Endothelial cell of umbilical vein (primary cell): ENCODE results near the gene HERC6. TPM values are rescaled to one million over a fixed set of nuclear protein-coding genes. Genes with fewer than 3 reads are reported as not detected.

ENCODE experiments used
- BruUV-seq: library from RNA; stranded (reverse); fragments of 400-500 nt; replicated peaks from 2 replicates; lab custom pipeline; 2021; lab: Mats Ljungman, UMichigan
- CTCF ChIA-PET: fragments of 300-600, 350-600 bp; sonication (Branson Sonifier 250); formaldehyde crosslinking; loops from one replicate; lab custom pipeline; 2021; ENCODE audit warnings: antibody characterized with exemption, inconsistent platforms; lab: Charles Lee
- POLR2A ChIA-PET: fragments of 300-600, 350-600 bp; sonication (Branson Sonifier 250); formaldehyde crosslinking; loops from one replicate; lab custom pipeline; 2021; ENCODE audit warnings: antibody characterized with exemption, inconsistent platforms; lab: Charles Lee
- DNase-seq: peaks from one replicate; pipeline ENCODE4 v3.0.0-alpha.2; 2011; ENCODE audit warnings: low read depth, low spot score
- FAIRE-seq: peaks from 2 replicates; lab custom pipeline; 2011; peaks lifted over from hg19 to GRCh38; lab: Jason Lieb, UNC
- H2AFZ ChIP-seq: 2 replicates; pipeline ENCODE4 v1.6.0; 2012; ENCODE audit warnings: low read depth, low read length, control low read depth, inconsistent platforms
- H3K27ac ChIP-seq: 2 replicates; pipeline ENCODE4 v1.5.1; 2011; ENCODE audit warnings: low read depth, mild to moderate bottlenecking, control low read depth, low read length, moderate library complexity; ENCODE audit not compliant: insufficient read depth
- H3K27me3 ChIP-seq, 2 experiments: 2 replicates each; pipeline versions ENCODE4 v1.6.0 to v1.6.1; 2011; ENCODE audit warnings: low read length in 2 of 2, mixed read lengths in 1 of 2; ENCODE audit not compliant: control insufficient read depth in 2 of 2, insufficient read depth in 2 of 2
- H3K36me3 ChIP-seq, 2 experiments: 2 replicates in 1 of 2; 3 replicates in 1 of 2; pipeline ENCODE4 v1.5.1; 2011; ENCODE audit warnings: low read length in 2 of 2, mild to moderate bottlenecking in 1 of 2, moderate library complexity in 1 of 2; ENCODE audit not compliant: control insufficient read depth in 2 of 2, insufficient read depth in 2 of 2; ENCODE audit errors: extremely low read depth in 1 of 2
- H3K4me1 ChIP-seq: 3 replicates; pipeline ENCODE4 v1.5.1; 2011; ENCODE audit warnings: mild to moderate bottlenecking, low read length; ENCODE audit not compliant: control insufficient read depth, insufficient read depth; ENCODE audit errors: extremely low read depth
- H3K4me2 ChIP-seq: 2 replicates; pipeline ENCODE4 v1.6.1; 2011; ENCODE audit warnings: low read length, control low read depth, mixed read lengths; ENCODE audit not compliant: insufficient read depth
- H3K4me3 ChIP-seq, 3 experiments: fragments of 200-600 bp in 1 of 3; sonication (generic), shearing (Covaris generic) in 1 of 3; replicated peaks in 1 of 3; 2 replicates each; pipeline ENCODE4 v1.5.1; 2011 to 2016; ENCODE audit warnings: control low read depth in 3 of 3, low read length in 3 of 3, mild to moderate bottlenecking in 2 of 3, inconsistent platforms in 1 of 3, low read depth in 1 of 3, moderate library complexity in 1 of 3; ENCODE audit not compliant: insufficient read depth in 1 of 3
- H3K79me2 ChIP-seq: 2 replicates; pipeline ENCODE4 v1.6.0; 2012; ENCODE audit warnings: low read length, inconsistent platforms; ENCODE audit not compliant: control insufficient read depth, insufficient read depth
- H3K9ac ChIP-seq: replicated peaks from 2 replicates; pipeline ENCODE3; 2011; ENCODE audit warnings: low read length, control low read depth; ENCODE audit not compliant: insufficient read depth; ENCODE audit errors: extremely low read depth
- H3K9me1 ChIP-seq: replicated peaks from 3 replicates; pipeline ENCODE4 v1.6.0; 2011; ENCODE audit warnings: mild to moderate bottlenecking, low read length; ENCODE audit not compliant: control insufficient read depth, insufficient read depth; ENCODE audit errors: extremely low read depth
- H3K9me3 ChIP-seq: replicated peaks from 2 replicates; pipeline ENCODE4 v1.5.1; 2012; ENCODE audit warnings: low read length, inconsistent platforms; ENCODE audit not compliant: control insufficient read depth, insufficient read depth
- H4K20me1 ChIP-seq: replicated peaks from 2 replicates; pipeline ENCODE3; 2011; ENCODE audit warnings: mild to moderate bottlenecking, low read length; ENCODE audit not compliant: control insufficient read depth, insufficient read depth; ENCODE audit errors: extremely low read depth
- CTCF ChIP-seq, 2 donors: IDR thresholded peaks; 1 replicate in 1 of 2; 2 replicates in 1 of 2; pipeline ENCODE4 v1.5.1; 2011; ENCODE audit warnings: low read length in 2 of 2, mild to moderate bottlenecking in 2 of 2, moderate library complexity in 2 of 2, control low read depth in 1 of 2, inconsistent platforms in 1 of 2, low read depth in 1 of 2; ENCODE audit not compliant: insufficient read depth in 1 of 2; ENCODE audit errors: extremely low read depth in 1 of 2
- EZH2 ChIP-seq: IDR thresholded peaks from 2 replicates; pipeline ENCODE4 v1.6.1; 2012; ENCODE audit warnings: borderline replicate concordance, low read depth, mild to moderate bottlenecking, moderate library complexity, low read length, inconsistent platforms; ENCODE audit not compliant: severe bottlenecking
- FOS ChIP-seq: IDR thresholded peaks from 2 replicates; pipeline ENCODE4 v1.6.1; 2011; ENCODE audit warnings: mild to moderate bottlenecking, low read length, moderate library complexity, borderline replicate concordance; ENCODE audit not compliant: insufficient read depth
- GATA2 ChIP-seq: IDR thresholded peaks from 2 replicates; pipeline ENCODE4 v1.7.0; 2011; ENCODE audit warnings: low read depth, mild to moderate bottlenecking, moderate library complexity, mixed read lengths, low read length; ENCODE audit not compliant: insufficient read length, insufficient read depth
- JUN ChIP-seq: IDR thresholded peaks from 2 replicates; pipeline ENCODE4 v1.6.1; 2011; ENCODE audit warnings: borderline replicate concordance, low read depth; ENCODE audit not compliant: insufficient read length, insufficient read depth
- MAX ChIP-seq: IDR thresholded peaks from 2 replicates; pipeline ENCODE4 v1.6.1; 2011; ENCODE audit not compliant: insufficient read depth, insufficient read length
- MYC ChIP-seq: IDR thresholded peaks from one replicate; pipeline ENCODE4 v1.6.1; 2011; ENCODE audit warnings: mild to moderate bottlenecking, low read depth, low read length
- POLR2A ChIP-seq: IDR thresholded peaks from 2 replicates; pipeline ENCODE4 v1.6.1; 2012; ENCODE audit warnings: low read depth, mild to moderate bottlenecking, control low read depth, low read length
- POLR2AphosphoS5 ChIP-seq: IDR thresholded peaks from 2 replicates; pipeline ENCODE4 v1.6.1; 2012; ENCODE audit warnings: low read depth, mild to moderate bottlenecking, control low read depth, low read length, moderate library complexity; ENCODE audit not compliant: insufficient read depth
- dilution Hi-C: fragments of 300-500 bp; cut with MboI; formaldehyde crosslinking; loops from one replicate; pipeline ENCODE4 v1.15.0; 2019; ENCODE audit warnings: low sequenced_read_pairs; ENCODE audit not compliant: extremely low pct_ligation_motif_present
- intact Hi-C: fragments of 100-400 bp; cut with micrococcal nuclease; formaldehyde crosslinking; loops from one replicate; pipeline ENCODE4 v1.10.0; 2022
- polyA plus RNA-seq, 4 experiments: library from polyadenylated mRNA; depleted of rRNA in 3 of 4; stranded (reverse) in 3 of 4; unstranded in 1 of 4; fragments of >200 nt; gene quantifications; 2 replicates each; pipeline versions ENCODE4 v1.2.1 to v1.2.3, GENCODE V29; 2011 to 2012; ENCODE audit warnings: missing spikeins in 1 of 4
- total RNA-seq: library from RNA; stranded (reverse); gene quantifications from 2 replicates; pipeline ENCODE4 v1.2.3, GENCODE V29; 2021

The HERC6 gene
- total and polyA plus RNA-seq, 2 donors (not counting 3 experiments of a cell fraction or from before 2014, with no cell fraction given), result 2.1 to 5.0 TPM

GRCh38 chr4:88398381-88398780 is 19.7 kb downstream of the HERC6 start:
- ChIA-PET CTCF (no interaction called here), POLR2A (no interaction called here)
- BruUV-seq, result no TSS peak
- dilution Hi-C loops, result no loop called here
- Histone ChIP-seq H3K9me3 (no peaks in the 10 kb centered on the region), H4K20me1 (no peaks in the 10 kb centered on the region), H3K27ac (no peak overlapping the region), H2AFZ (no peak overlapping the region), H3K9me1 (no peaks in the 10 kb centered on the region), H3K4me2 (no peak overlapping the region), H3K4me3 (no peak overlapping the region), H3K27me3 (no peaks in the 10 kb centered on the region), H3K79me2 (no peaks in the 10 kb centered on the region), H3K36me3 (no peaks in the 10 kb centered on the region), H3K9ac (no peak overlapping the region), H3K4me1 (no peaks in the 10 kb centered on the region)
- intact Hi-C loops, result no loop called here
- TF ChIP-seq FOS, result no peak
- no peak for TF ChIP-seq EZH2
- TF ChIP-seq GATA2, result no peak
- no peak for TF ChIP-seq POLR2A
- TF ChIP-seq POLR2AphosphoS5, result no peak
- TF ChIP-seq MYC, result no peak
- no peak for TF ChIP-seq JUN
- no peak for TF ChIP-seq MAX
- no peak for TF ChIP-seq CTCF (IDR thresholded peaks at IDR 0.05; ENCODE audit: extremely low read depth in 1 of 2, insufficient read depth in 1 of 2, low read depth in 1 of 2, low read length in 2 of 2)
- FAIRE-seq, result no peak
- no peak for DNase-seq
